Loucy (cell line): ENCODE measurements around the gene DUSP22.

Experiments used
- EZH2phosphoT487 ChIP-seq: fragments of 200-600 bp; IDR thresholded peaks from 2 replicates; pipeline ENCODE4 v1.6.1; 2018; ENCODE audit warnings: antibody characterized with exemption, mild to moderate bottlenecking, moderate library complexity, borderline replicate concordance
- TF ChIP-seq, protein P1 (sequence below): fragments of 200-600 bp; sonication (generic); conservative IDR thresholded peaks from 2 replicates; pipeline ENCODE4 v1.5.1; 2014; ENCODE audit warnings: mild to moderate bottlenecking, antibody characterized with exemption, low read length

DNA sequence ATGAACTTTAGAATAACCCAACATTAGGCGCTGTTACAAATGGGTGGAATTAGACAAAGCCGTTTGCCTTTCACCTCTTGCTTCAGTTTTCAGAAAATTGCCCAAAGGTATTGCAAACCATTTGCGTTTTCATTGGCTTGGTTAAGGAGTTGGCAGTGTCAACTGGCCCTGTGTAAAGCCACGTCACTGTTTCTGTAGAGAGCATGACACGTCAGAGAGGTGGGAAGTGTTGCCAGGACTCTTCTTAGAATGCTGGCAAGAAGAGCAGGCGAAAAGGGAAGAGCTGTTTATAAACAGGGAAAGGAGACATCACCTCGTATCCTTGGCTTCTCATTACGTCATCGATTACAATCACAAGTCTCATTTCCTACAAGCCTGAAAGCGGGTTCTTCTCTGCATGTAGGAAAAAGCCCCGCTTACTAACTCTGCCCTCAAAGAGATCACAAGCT lies 95.0 kb downstream of the DUSP22 start:
- TF ChIP-seq, protein P1, sequence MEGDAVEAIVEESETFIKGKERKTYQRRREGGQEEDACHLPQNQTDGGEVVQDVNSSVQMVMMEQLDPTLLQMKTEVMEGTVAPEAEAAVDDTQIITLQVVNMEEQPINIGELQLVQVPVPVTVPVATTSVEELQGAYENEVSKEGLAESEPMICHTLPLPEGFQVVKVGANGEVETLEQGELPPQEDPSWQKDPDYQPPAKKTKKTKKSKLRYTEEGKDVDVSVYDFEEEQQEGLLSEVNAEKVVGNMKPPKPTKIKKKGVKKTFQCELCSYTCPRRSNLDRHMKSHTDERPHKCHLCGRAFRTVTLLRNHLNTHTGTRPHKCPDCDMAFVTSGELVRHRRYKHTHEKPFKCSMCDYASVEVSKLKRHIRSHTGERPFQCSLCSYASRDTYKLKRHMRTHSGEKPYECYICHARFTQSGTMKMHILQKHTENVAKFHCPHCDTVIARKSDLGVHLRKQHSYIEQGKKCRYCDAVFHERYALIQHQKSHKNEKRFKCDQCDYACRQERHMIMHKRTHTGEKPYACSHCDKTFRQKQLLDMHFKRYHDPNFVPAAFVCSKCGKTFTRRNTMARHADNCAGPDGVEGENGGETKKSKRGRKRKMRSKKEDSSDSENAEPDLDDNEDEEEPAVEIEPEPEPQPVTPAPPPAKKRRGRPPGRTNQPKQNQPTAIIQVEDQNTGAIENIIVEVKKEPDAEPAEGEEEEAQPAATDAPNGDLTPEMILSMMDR: no peak
- TF ChIP-seq EZH2phosphoT487: no peak
